HepG2 (cell line): ENCODE data around the gene PSD. TPM values are rescaled to one million over a fixed set of nuclear protein-coding genes. Genes with fewer than 3 reads are reported as not detected.

Experiments
- CCDC6 ChIP-seq: sonication (generic); formaldehyde crosslinking; IDR thresholded peaks from 2 replicates; pipeline ENCODE4 v1.8.1; 2022; ENCODE audit warnings: mild to moderate bottlenecking, missing genetic modification reagents, moderate library complexity
- CREM ChIP-seq, 2 experiments: sonication (generic) in 1 of 2; formaldehyde crosslinking in 1 of 2; IDR thresholded peaks; 2 replicates each; pipeline versions ENCODE4 v1.4.0 to v1.6.1; 2016 to 2020; ENCODE audit warnings: antibody characterized with exemption in 1 of 2, mild to moderate bottlenecking in 1 of 2, missing genetic modification reagents in 1 of 2
- GABPB1 ChIP-seq: IDR thresholded peaks from 2 replicates; pipeline ENCODE4 v1.6.1; 2016; ENCODE audit warnings: mild to moderate bottlenecking, missing genetic modification reagents, moderate library complexity, missing compliant biosample characterization
- HDAC1 ChIP-seq: sonication (generic); formaldehyde crosslinking; IDR thresholded peaks from 2 replicates; pipeline ENCODE4 v1.5.1; 2020; ENCODE audit warnings: mild to moderate bottlenecking, missing genetic modification reagents
- HMGXB4 ChIP-seq, 2 experiments: sonication (generic) in 1 of 2; formaldehyde crosslinking in 1 of 2; IDR thresholded peaks; 2 replicates each; pipeline versions ENCODE4 v1.4.0 to v1.6.1; 2018 to 2020; ENCODE audit warnings: missing genetic modification reagents in 2 of 2, borderline replicate concordance in 1 of 2, low read depth in 1 of 2, mild to moderate bottlenecking in 1 of 2, missing biosample characterization in 1 of 2
- KDM2A ChIP-seq: sonication (generic); formaldehyde crosslinking; IDR thresholded peaks from 2 replicates; pipeline ENCODE4 v1.4.0; 2020; ENCODE audit warnings: low read depth, missing genetic modification reagents, borderline replicate concordance
- LRRFIP1 ChIP-seq: sonication (generic); formaldehyde crosslinking; conservative IDR thresholded peaks from 2 replicates; pipeline ENCODE4 v1.4.0; 2020; ENCODE audit warnings: missing genetic modification reagents
- MXD4 ChIP-seq: IDR thresholded peaks from 2 replicates; pipeline ENCODE4 v1.6.1; 2016; ENCODE audit warnings: mild to moderate bottlenecking, missing biosample characterization, missing genetic modification reagents
- REPIN1 ChIP-seq: sonication (generic); formaldehyde crosslinking; IDR thresholded peaks from 2 replicates; pipeline ENCODE4 v1.8.0; 2022; ENCODE audit warnings: missing genetic modification reagents, low read depth, mild to moderate bottlenecking, borderline replicate concordance
- SP2 ChIP-seq: sonication (generic); formaldehyde crosslinking; IDR thresholded peaks from 2 replicates; pipeline ENCODE4 v1.5.1; 2020; ENCODE audit warnings: mild to moderate bottlenecking, missing genetic modification reagents
- TBX3 ChIP-seq: fragments of 450-650 bp; IDR thresholded peaks from 2 replicates; pipeline ENCODE4 v1.6.1; 2017; ENCODE audit warnings: antibody characterized with exemption, mild to moderate bottlenecking, inconsistent platforms, borderline replicate concordance
- TOE1 ChIP-seq: sonication (generic); formaldehyde crosslinking; IDR thresholded peaks from 2 replicates; pipeline ENCODE4 v1.4.0; 2020; ENCODE audit warnings: mild to moderate bottlenecking, missing genetic modification reagents
- YY1 ChIP-seq: IDR thresholded peaks from 2 replicates; pipeline ENCODE4 v1.6.1; 2011; ENCODE audit warnings: low read length, low read depth, moderate library complexity, mild to moderate bottlenecking; ENCODE audit not compliant: insufficient read depth, insufficient replicate concordance
- ZBTB14 ChIP-seq: sonication (generic); formaldehyde crosslinking; IDR thresholded peaks from 2 replicates; pipeline ENCODE4 v1.4.0; 2020; ENCODE audit warnings: missing genetic modification reagents
- ZBTB3 ChIP-seq: sonication (generic); formaldehyde crosslinking; IDR thresholded peaks from 2 replicates; pipeline ENCODE4 v1.4.0; 2020; ENCODE audit warnings: low read depth, mild to moderate bottlenecking, moderate library complexity, missing genetic modification reagents, borderline replicate concordance
- ZNF296 ChIP-seq: sonication (generic); formaldehyde crosslinking; conservative IDR thresholded peaks from 2 replicates; pipeline ENCODE4 v1.5.0; 2020; ENCODE audit warnings: mild to moderate bottlenecking, missing genetic modification reagents
- ZNF343 ChIP-seq: sonication (generic); formaldehyde crosslinking; IDR thresholded peaks from 2 replicates; pipeline ENCODE4 v1.4.0; 2020; ENCODE audit warnings: mild to moderate bottlenecking, missing genetic modification reagents
- ZNF670 ChIP-seq: sonication (generic); formaldehyde crosslinking; IDR thresholded peaks from 2 replicates; pipeline ENCODE4 v1.8.0; 2022; ENCODE audit warnings: mild to moderate bottlenecking, missing genetic modification reagents, borderline replicate concordance
- ZNF746 ChIP-seq: sonication (generic); formaldehyde crosslinking; IDR thresholded peaks from 2 replicates; pipeline ENCODE4 v1.8.0; 2022; ENCODE audit warnings: mild to moderate bottlenecking, missing genetic modification reagents
- ZNF761 ChIP-seq: sonication (generic); formaldehyde crosslinking; conservative IDR thresholded peaks from 2 replicates; pipeline ENCODE4 v1.4.0; 2020; ENCODE audit warnings: mild to moderate bottlenecking, missing genetic modification reagents
- ZSCAN20 ChIP-seq: sonication (generic); formaldehyde crosslinking; IDR thresholded peaks from 2 replicates; pipeline ENCODE4 v1.4.0; 2020; ENCODE audit warnings: missing genetic modification reagents, mild to moderate bottlenecking, borderline replicate concordance
- polyA plus RNA-seq, 8 experiments: library from polyadenylated mRNA; depleted of rRNA in 3 of 8; stranded (reverse) in 7 of 8; unstranded in 1 of 8; fragments of >200 nt; fragmentation: Illumina TruSeq in 4 of 8; extraction: Trizol in 4 of 8; gene quantifications; 2 replicates each; pipeline versions ENCODE4 v1.2.1 to v1.2.3, GENCODE V29; 2011 to 2016; ENCODE audit warnings: low read depth in 4 of 8, missing spikeins in 1 of 8, mixed read lengths in 1 of 8; ENCODE audit not compliant: insufficient read depth in 1 of 8
- total RNA-seq, 5 experiments: library from RNA; depleted of rRNA; stranded (reverse); fragments of >200 nt; fragmentation: Illumina TruSeq; extraction: Trizol; gene quantifications; 2 replicates each; pipeline ENCODE4 v1.2.3, GENCODE V29; 2016; ENCODE audit warnings: low read depth in 1 of 5

PSD gene
- total and polyA plus RNA-seq, 2 of the 13 experiments (the other 11 are each of a cell fraction or from before 2014, with no cell fraction given) = 0.35 to 0.58 TPM

GRCh38 chr10:102461187-102462054 lies 42.8 kb upstream of the PSD start (continued):
- peak; percentile 64 for TF ChIP-seq MXD4 (CRISPR knock-in tag)
- TF ChIP-seq ZNF296 (CRISPR knock-in tag) = no peak
- peak; percentile 100 for TF ChIP-seq YY1
- no peak for TF ChIP-seq TOE1 (CRISPR knock-in tag)
- TF ChIP-seq CREM (IDR thresholded peaks at IDR 0.05) = peak; percentile 50; the same call in 1 of the 2 replicates
- TF ChIP-seq CREM (CRISPR knock-in tag; IDR thresholded peaks at IDR 0.05) = no peak
- TF ChIP-seq SP2 (CRISPR knock-in tag) = peak; percentile 32; the same call in 1 of the 2 replicates
- TF ChIP-seq CCDC6 (CRISPR knock-in tag) = no peak
- peak; percentile 90 for TF ChIP-seq GABPB1
- TF ChIP-seq TBX3 = 0 out of 2 replicates have a peak, but pooled peaks have one; percentile 46
- TF ChIP-seq HMGXB4 (CRISPR knock-in tag; IDR thresholded peaks at IDR 0.05; ENCODE audit: borderline replicate concordance in 1 of 2, low read depth in 1 of 2) = peak in 1 of 2 experiments; percentile 63; a peak in 2 of 4 replicates
- no peak for TF ChIP-seq LRRFIP1 (CRISPR knock-in tag)
- TF ChIP-seq ZBTB14 (CRISPR knock-in tag) = peak; percentile 77
- peak; percentile 63 for TF ChIP-seq HDAC1
- peak; percentile 75; the same call in 1 of the 2 replicates for TF ChIP-seq ZNF761 (CRISPR knock-in tag)
- peak; percentile 86 for TF ChIP-seq ZNF343 (CRISPR knock-in tag)
- TF ChIP-seq ZSCAN20 (CRISPR knock-in tag) = no peak
- TF ChIP-seq ZBTB3 (CRISPR knock-in tag) = no peak
- TF ChIP-seq ZNF670 (CRISPR knock-in tag) = peak; percentile 79; the same call in 1 of the 2 replicates
- TF ChIP-seq ZNF746 (CRISPR knock-in tag) = 0 out of 2 replicates have a peak, but pooled peaks have one; percentile 30
- TF ChIP-seq REPIN1 = peak; percentile 59; the same call in 1 of the 2 replicates
- peak; percentile 83 for TF ChIP-seq KDM2A (CRISPR knock-in tag)
